Esophagus muscularis mucosa (tissue), 4 donors: Measurements from ENCODE around the gene PIGM.

Experiments used
- CTCF ChIP-seq, 3 experiments: fragments of 200-600 bp in 2 of 3; fragments of 450-650 bp in 1 of 3; sonication (generic) in 2 of 3; IDR thresholded peaks; one replicate each; pipeline ENCODE4 v1.5.1; 2017 to 2019; ENCODE audit warnings: antibody characterized with exemption in 3 of 3, mild to moderate bottlenecking in 2 of 3, moderate library complexity in 1 of 3
- EP300 ChIP-seq: sonication (generic); formaldehyde crosslinking; IDR thresholded peaks from one replicate; pipeline ENCODE4 v1.6.1; 2017; ENCODE audit warnings: antibody characterized with exemption
- POLR2A ChIP-seq: fragments of 450-650 bp; IDR thresholded peaks from one replicate; pipeline ENCODE4 v1.6.1; 2017; ENCODE audit warnings: antibody characterized with exemption, moderate library complexity, mild to moderate bottlenecking, low read depth
- POLR2AphosphoS5 ChIP-seq, 2 donors: sonication (generic); formaldehyde crosslinking; IDR thresholded peaks; one replicate each; pipeline ENCODE4 v1.6.1; 2017; ENCODE audit warnings: antibody characterized with exemption in 2 of 2

- TF ChIP-seq EP300 (no peak), CTCF (IDR thresholded peaks at IDR 0.05) (no peak), POLR2AphosphoS5 (IDR thresholded peaks at IDR 0.05) (no peak), POLR2A (no peak)
Measured at GRCh38 chr1:160022330-160023310, 9.2 kb downstream of the PIGM start.
